Effector memory CD4-positive, alpha-beta T cell (primary cell): ENCODE measurements around the gene IL15RA.
A peak's percentile ranks its signal among the peaks of the same experiment; 100 is the strongest.

Experiments
- DNase-seq, 3 donors: peaks; one replicate each; pipeline ENCODE4 v3.0.0-alpha.2; 2020
- H3K27ac ChIP-seq: 2 replicates; pipeline ENCODE4 v1.7.0; 2013; ENCODE audit warnings: mild to moderate bottlenecking, low read length, moderate library complexity; ENCODE audit not compliant: insufficient read depth, poor library complexity, severe bottlenecking
- H3K27me3 ChIP-seq: replicated peaks from 2 replicates; pipeline ENCODE4 v1.7.0; 2013; ENCODE audit warnings: mild to moderate bottlenecking, low read length; ENCODE audit not compliant: insufficient read depth, control insufficient read depth, poor library complexity, severe bottlenecking
- H3K36me3 ChIP-seq: 2 replicates; pipeline ENCODE4 v1.7.0; 2013; ENCODE audit warnings: mild to moderate bottlenecking, low read length, moderate library complexity; ENCODE audit not compliant: control insufficient read depth, insufficient read depth
- H3K4me1 ChIP-seq: 2 replicates; pipeline ENCODE4 v1.7.0; 2013; ENCODE audit warnings: low read length, mild to moderate bottlenecking; ENCODE audit not compliant: control insufficient read depth, insufficient read depth, poor library complexity, severe bottlenecking
- H3K4me3 ChIP-seq: 2 replicates; pipeline ENCODE4 v1.7.0; 2013; ENCODE audit warnings: low read length, low read depth, mild to moderate bottlenecking; ENCODE audit not compliant: insufficient read depth, poor library complexity, severe bottlenecking
- H3K9me3 ChIP-seq: 2 replicates; pipeline ENCODE4 v1.7.0; 2013; ENCODE audit warnings: mild to moderate bottlenecking, low read length, moderate library complexity; ENCODE audit not compliant: control insufficient read depth

Gene IL15RA

DNA sequence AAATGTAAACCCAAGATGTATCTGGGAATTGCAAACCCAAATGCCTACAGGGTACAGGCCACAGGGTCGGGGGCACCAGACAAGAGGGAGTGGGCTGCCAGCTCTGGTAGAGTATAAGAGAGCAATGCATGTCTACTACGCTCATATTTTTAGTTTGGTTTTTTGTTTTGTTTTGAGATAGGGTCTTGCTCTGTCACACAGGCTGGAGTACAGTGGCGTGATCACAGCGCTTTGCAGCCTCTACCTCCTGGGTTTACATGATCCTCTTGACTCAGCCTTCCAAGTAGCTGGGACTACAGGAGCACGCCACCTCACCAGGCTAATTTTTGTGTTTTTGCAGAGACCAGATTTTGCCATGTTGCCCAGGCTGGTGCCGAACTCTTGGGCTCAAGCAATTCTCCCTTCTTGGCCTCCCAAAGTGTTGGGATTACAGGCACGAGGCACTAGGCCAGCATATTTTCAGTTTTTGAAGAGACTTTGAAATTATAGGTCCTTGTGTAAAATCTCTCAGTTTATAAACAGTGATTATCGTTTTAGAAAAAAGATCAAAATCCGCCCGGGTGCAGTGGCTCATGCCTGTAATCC lies 11.1 kb upstream of the IL15RA start:
- no peaks in the 10 kb centered on the region for H3K27me3 ChIP-seq
- H3K36me3 ChIP-seq = no peaks in the 10 kb centered on the region
- DNase-seq = no peak
- peaks cover 5% of the 10 kb centered on the region for H3K9me3 ChIP-seq
- H3K27ac ChIP-seq = no peak overlapping the region
- H3K4me3 ChIP-seq = no peak overlapping the region
- peaks cover 7% of the 10 kb centered on the region for H3K4me1 ChIP-seq

DNA sequence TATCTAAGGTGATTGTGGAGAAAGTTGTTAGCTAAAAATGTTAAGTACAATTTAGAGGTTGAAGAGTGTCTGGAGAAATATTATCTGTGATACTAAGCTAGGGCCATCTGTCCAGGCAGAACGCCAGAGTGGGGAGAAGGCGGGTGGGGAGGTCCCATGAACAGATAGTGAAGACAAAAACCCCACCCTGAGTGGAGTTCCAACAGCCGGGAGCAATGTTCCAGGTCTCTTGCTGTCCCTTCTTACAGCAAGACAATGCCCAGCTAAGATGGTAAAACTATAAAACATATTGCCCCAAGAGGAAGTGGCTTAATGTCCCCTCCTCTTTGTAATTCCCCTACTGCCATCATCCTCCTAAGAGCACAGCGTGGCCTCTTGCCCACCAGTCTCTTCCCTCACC lies 10.4 kb upstream of the IL15RA start:
- H3K27me3 ChIP-seq = no peaks in the 10 kb centered on the region
- H3K4me3 ChIP-seq = no peak overlapping the region
- DNase-seq = no peak
- H3K36me3 ChIP-seq = no peaks in the 10 kb centered on the region
- peaks cover 5% of the 10 kb centered on the region for H3K9me3 ChIP-seq
- H3K27ac ChIP-seq = no peak overlapping the region
- H3K4me1 ChIP-seq = peaks cover 7% of the 10 kb centered on the region

DNA sequence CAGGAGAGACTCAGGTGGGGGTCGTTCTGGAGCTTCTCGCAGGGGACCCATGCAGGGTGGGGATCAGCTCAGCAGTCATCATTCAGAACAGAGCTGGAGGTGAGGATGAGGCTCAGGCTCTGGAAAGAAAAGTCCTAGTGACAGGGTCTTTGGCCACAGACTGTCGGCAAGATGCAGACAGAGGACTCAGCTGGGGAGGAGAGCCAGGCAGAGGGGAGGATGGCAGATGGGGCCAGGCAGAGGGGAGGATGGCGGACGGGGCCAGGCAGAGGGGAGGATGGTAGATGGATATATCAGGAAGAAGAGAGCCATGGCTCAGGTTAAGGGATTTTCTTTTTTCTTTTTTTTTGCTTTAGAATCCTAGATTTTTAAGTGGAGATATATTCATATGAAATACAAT lies 7.7 kb upstream of the IL15RA start:
- no peak overlapping the region for H3K4me3 ChIP-seq
- peaks cover 7% of the 10 kb centered on the region for H3K4me1 ChIP-seq
- DNase-seq = no peak
- H3K27me3 ChIP-seq = no peaks in the 10 kb centered on the region
- H3K9me3 ChIP-seq = no peaks in the 10 kb centered on the region
- no peak overlapping the region for H3K27ac ChIP-seq
- H3K36me3 ChIP-seq = no peaks in the 10 kb centered on the region

DNA sequence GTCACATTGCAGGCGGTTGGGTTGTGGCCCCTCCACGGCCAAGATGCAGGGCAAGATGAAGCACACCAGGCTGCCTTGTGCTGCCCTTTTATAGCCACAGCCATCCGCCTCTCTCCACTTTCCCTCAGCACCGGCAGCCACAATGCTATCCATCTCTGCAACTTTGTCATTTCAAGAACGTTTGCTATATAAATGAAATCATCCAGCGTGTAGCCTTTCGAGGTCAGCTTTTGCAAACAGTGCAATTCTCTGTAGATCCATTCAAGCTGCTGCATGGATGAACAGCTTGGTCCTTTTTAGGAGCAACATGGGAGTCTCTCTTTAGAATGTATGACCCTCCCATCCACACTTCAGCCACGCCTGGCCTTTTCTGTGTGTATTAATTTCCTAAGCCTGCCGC lies 6.4 kb upstream of the IL15RA start:
- peaks cover 7% of the 10 kb centered on the region for H3K4me1 ChIP-seq
- no peaks in the 10 kb centered on the region for H3K36me3 ChIP-seq
- no peak overlapping the region for H3K4me3 ChIP-seq
- no peaks in the 10 kb centered on the region for H3K9me3 ChIP-seq
- H3K27ac ChIP-seq = no peak overlapping the region
- DNase-seq = no peak
- H3K27me3 ChIP-seq = no peaks in the 10 kb centered on the region

DNA sequence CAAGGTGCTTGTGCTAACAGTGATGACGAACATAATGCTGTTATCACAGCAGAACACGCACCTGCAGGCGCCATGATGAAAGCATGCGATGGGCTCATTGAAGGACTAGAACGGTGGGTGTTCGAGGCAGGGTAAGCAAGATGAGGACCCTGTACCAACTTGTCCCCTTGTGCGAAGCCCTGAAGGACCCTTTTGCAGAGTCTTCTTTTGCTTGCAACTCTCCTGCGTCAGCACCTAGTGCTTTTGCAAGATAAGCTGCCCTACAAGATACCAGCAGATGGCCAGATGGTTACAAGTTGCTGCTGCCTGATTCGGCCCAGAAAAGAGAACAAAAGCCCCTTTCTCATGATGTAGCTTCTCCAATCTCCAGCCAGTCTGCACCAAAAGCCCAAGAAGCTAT lies 4.2 kb upstream of the IL15RA start:
- Histone ChIP-seq H3K27me3 (no peaks in the 10 kb centered on the region), H3K36me3 (peaks cover 3% of the 10 kb centered on the region), H3K4me3 (no peak overlapping the region), H3K4me1 (peaks cover 4% of the 10 kb centered on the region), H3K27ac (no peak overlapping the region), H3K9me3 (no peaks in the 10 kb centered on the region)
- no peak for DNase-seq

DNA sequence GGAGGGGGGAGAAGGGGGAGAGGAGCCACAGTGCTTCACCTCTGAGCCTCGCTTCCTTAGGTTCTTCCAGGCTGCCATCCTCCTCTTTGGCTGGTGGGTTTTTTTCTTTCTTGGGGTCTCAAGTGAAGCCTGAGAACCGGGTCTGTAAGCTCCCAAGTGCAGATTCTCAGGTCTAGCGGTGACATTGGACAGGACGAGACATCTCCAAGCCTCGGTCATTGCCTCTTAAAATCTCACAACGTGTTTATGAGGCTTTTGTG lies 817 bp upstream of the IL15RA start:
- H3K27ac ChIP-seq = peak overlapping the region; percentile 93
- H3K36me3 ChIP-seq = peaks cover 3% of the 10 kb centered on the region
- no peak for DNase-seq
- peak overlapping the region; percentile 92 for H3K4me3 ChIP-seq
- no peaks in the 10 kb centered on the region for H3K9me3 ChIP-seq
- no peaks in the 10 kb centered on the region for H3K27me3 ChIP-seq
- H3K4me1 ChIP-seq = peaks cover 10% of the 10 kb centered on the region

DNA sequence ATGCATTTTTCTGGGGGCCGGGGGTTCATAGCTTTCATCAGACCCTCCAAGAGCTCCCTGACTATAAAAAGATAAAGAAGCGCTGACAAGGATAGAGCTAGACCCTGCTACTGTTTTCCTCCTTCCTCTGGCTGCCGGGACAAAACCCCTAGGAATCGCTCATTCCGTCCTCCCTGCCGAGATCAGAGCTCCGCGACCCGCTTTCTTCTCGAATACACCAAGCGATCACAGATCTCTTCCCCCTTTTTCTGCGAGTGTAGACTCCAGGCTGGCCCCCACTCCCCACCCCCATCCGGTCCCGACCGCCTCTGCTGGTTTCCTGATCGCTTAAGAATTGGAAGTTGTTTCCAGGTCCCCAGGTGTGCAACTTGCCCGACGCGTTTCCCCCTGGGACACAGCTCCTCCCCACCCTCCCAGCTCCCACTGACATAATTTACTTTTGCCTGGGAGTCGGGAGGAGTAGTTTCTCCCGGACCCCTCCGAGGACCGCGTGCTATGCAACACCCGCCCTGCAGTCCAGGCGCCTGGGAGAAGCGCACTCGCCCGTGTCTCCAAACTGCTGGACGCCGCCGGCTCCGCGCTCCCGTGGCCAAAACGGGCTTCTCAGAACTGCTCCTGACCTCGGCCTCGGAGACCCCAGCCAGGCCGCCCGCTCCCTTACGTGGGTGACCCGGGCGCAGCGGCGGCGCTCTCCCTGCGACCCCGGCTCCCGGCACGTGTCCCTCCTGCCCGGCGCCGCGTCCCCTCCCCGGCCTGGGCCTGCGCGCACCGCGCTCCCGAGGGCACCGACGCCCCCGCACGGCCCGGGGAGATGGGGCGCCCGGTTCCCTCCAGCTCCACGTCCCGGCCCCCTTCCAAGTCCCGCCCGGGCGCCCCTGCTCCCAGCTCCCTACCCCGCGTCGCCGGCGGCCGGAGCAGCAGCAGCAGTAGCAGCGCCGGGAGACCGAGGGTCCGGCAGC lies 552 bp downstream of the IL15RA start:
- H3K9me3 ChIP-seq = no peaks in the 10 kb centered on the region
- H3K4me3 ChIP-seq = peak overlapping the region; percentile 92
- peak in 2 of 3 donors; percentile 11 to 19 for DNase-seq
- H3K4me1 ChIP-seq = peaks cover 10% of the 10 kb centered on the region
- H3K27ac ChIP-seq = peak overlapping the region; percentile 93
- H3K36me3 ChIP-seq = peaks cover 3% of the 10 kb centered on the region
- H3K27me3 ChIP-seq = no peaks in the 10 kb centered on the region

DNA sequence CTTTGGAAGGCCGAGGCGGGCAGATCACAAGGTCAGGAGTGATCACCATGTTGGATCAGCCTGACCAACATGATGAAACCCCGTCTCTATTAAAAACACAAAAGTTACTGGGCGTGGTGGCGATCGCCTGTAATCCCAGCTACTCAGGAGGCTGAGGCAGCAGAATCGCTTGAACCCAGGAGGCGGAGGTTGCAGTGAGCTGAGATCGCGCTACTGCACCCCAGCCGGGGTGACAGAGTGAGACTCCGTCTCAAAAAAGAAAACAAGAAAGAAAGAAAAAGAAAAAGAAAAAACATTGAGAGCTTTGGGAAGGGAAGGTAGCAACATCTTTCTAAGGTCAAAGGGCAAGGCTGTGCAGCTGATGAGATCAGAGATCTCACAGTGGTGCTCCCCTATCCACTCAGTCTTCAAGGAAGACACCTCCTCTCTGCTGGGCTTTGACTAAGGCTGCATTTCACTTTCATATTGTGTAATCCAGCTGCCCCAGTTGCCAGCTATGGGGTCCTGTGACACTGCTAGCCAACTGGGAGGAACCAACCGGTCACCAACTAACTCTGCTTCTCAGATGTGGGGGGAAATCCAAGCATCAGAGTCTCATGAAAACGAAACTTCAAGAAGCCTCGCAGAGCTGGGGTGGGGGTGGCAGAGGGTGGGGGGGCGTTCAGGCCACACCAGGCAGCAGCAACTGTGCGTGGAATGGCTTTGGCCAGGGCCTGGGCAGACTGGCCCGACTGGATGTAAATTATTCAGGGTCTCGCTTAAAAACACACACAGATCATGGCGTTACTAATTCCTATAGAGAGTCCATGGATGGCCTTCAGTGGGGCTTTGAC lies 1.5 kb downstream of the IL15RA start:
- Histone ChIP-seq H3K4me3 (peak overlapping the region; percentile 92), H3K27me3 (no peaks in the 10 kb centered on the region), H3K27ac (peak overlapping the region; percentile 93), H3K36me3 (peaks cover 3% of the 10 kb centered on the region), H3K4me1 (peaks cover 18% of the 10 kb centered on the region), H3K9me3 (no peaks in the 10 kb centered on the region)
- peak; percentile 31 to 52 (median 46) for DNase-seq

DNA sequence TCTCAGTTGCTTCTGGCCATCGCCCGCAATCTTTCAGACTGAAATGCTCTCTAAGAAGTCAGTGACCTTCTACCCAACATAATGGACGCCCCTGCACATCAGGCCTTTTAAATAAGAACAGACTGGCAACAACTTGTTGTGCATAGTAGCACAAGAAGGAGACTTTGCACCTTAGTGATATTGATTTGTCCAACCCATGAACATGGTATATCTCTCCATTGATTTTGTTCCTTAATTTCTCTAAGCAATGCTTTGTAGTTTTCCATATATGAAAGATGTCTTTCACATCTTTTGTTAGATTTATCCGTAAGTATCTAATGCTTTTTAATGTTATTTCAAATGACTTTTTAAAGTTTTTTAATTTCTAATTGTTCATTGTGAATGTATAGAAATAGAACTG lies 4.3 kb downstream of the IL15RA start:
- no peak overlapping the region for H3K4me3 ChIP-seq
- peaks cover 3% of the 10 kb centered on the region for H3K36me3 ChIP-seq
- DNase-seq = no peak
- no peak overlapping the region for H3K27ac ChIP-seq
- H3K4me1 ChIP-seq = peaks cover 14% of the 10 kb centered on the region
- no peaks in the 10 kb centered on the region for H3K27me3 ChIP-seq
- no peaks in the 10 kb centered on the region for H3K9me3 ChIP-seq

DNA sequence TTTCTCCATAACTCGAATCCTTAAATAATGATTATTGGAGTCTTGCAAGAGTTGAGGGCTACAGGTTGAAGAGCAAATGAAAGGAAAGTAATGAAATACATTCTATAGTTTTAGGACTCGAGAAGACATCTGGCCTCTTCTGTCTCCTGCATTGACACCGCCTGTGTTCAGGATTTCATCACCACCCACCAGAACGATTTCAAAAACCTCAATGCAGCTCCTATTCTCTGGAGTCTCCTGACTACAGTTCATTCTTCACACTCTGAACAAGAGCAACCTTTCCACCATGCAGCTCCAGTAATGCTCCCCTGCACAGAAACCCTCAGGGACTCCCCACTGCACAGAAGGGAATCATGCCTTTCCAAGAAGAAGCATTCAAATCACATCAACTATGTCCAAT lies 5.5 kb downstream of the IL15RA start:
- Histone ChIP-seq H3K36me3 (no peaks in the 10 kb centered on the region), H3K9me3 (no peaks in the 10 kb centered on the region), H3K4me3 (no peak overlapping the region), H3K27me3 (no peaks in the 10 kb centered on the region), H3K27ac (no peak overlapping the region), H3K4me1 (peaks cover 14% of the 10 kb centered on the region)
- no peak for DNase-seq
